IMR-90 (cell line): ENCODE results near the gene PTRHD1.

Experiments used
- BHLHE40 ChIP-seq: fragments of 150-350 bp; IDR thresholded peaks from 2 replicates; pipeline ENCODE4 v1.6.1; 2016; ENCODE audit warnings: mild to moderate bottlenecking, low read depth, low read length
- CHD1 ChIP-seq: IDR thresholded peaks from 2 replicates; pipeline ENCODE4 v1.6.1; 2012; ENCODE audit warnings: low read depth, low read length, improper control_type of control experiment
- CTCF ChIP-seq: conservative IDR thresholded peaks from 2 replicates; pipeline ENCODE4 v1.5.1; 2012; ENCODE audit warnings: mild to moderate bottlenecking, low read depth, low read length, improper control_type of control experiment
- ELK1 ChIP-seq: fragments of 150-350 bp; IDR thresholded peaks from 2 replicates; pipeline ENCODE4 v1.6.1; 2016; ENCODE audit warnings: low read depth, mild to moderate bottlenecking, low read length, moderate library complexity, borderline replicate concordance
- FOS ChIP-seq: fragments of 150-350 bp; IDR thresholded peaks from 2 replicates; pipeline ENCODE4 v1.6.1; 2016; ENCODE audit warnings: low read depth, low read length
- MAFK ChIP-seq: IDR thresholded peaks from 2 replicates; pipeline ENCODE4 v1.6.1; 2012; ENCODE audit warnings: low read depth, low read length, improper control_type of control experiment
- MAZ ChIP-seq: IDR thresholded peaks from 2 replicates; pipeline ENCODE4 v1.6.1; 2012; ENCODE audit warnings: low read depth, mild to moderate bottlenecking, low read length, improper control_type of control experiment, moderate library complexity, borderline replicate concordance
- NFE2L2 ChIP-seq: fragments of 150-350 bp; IDR thresholded peaks from 2 replicates; pipeline ENCODE4 v1.6.1; 2016; ENCODE audit warnings: low read depth, mild to moderate bottlenecking, low read length
- POLR2A ChIP-seq: IDR thresholded peaks from 2 replicates; pipeline ENCODE4 v1.6.1; 2012; ENCODE audit warnings: mild to moderate bottlenecking, low read depth, low read length
- RAD21 ChIP-seq: IDR thresholded peaks from 2 replicates; pipeline ENCODE4 v1.6.1; 2012; ENCODE audit warnings: low read length, improper control_type of control experiment
- RFX5 ChIP-seq: IDR thresholded peaks from 2 replicates; pipeline ENCODE4 v1.8.0; 2012; ENCODE audit warnings: low read depth, mild to moderate bottlenecking, low read length, moderate library complexity
- USF2 ChIP-seq: fragments of 150-350 bp; IDR thresholded peaks from 2 replicates; pipeline ENCODE4 v1.6.1; 2017; ENCODE audit warnings: mild to moderate bottlenecking, antibody characterized with exemption, low read length, low read depth

GRCh38 chr2:24834733-24835395 lies 41.7 kb upstream of the PTRHD1 start:
- TF ChIP-seq CTCF (no peak), ELK1 (no peak), POLR2A (no peak), FOS (no peak), RFX5 (no peak), BHLHE40 (no peak), NFE2L2 (no peak), RAD21 (no peak), USF2 (no peak), MAFK (no peak), CHD1 (no peak), MAZ (no peak)
